GM21515 (cell line): Measurements from ENCODE around the gene TRIP6.
A peak's percentile ranks its signal among the peaks of the same experiment; 100 is the strongest.

ENCODE experiments used
- ATAC-seq: cut with Tn5 transposase; IDR thresholded peaks from one replicate; pipeline ENCODE4 v1.9.1; 2021; ENCODE audit not compliant: unreplicated experiment

TRIP6 gene

GRCh38 chr7:100888988-100889750 is 22.0 kb downstream of the TRIP6 start, which contains the start of gene UFSP1:
UFSP1 (minus strand) TSS chr7:100889715; CDS start chr7:100889271, 444 bp downstream.
- peak; percentile 21 for ATAC-seq

- no peak for ATAC-seq
Observed at GRCh38 chr7:100890653-100891567, 23.7 kb downstream of the TRIP6 start.

DNA sequence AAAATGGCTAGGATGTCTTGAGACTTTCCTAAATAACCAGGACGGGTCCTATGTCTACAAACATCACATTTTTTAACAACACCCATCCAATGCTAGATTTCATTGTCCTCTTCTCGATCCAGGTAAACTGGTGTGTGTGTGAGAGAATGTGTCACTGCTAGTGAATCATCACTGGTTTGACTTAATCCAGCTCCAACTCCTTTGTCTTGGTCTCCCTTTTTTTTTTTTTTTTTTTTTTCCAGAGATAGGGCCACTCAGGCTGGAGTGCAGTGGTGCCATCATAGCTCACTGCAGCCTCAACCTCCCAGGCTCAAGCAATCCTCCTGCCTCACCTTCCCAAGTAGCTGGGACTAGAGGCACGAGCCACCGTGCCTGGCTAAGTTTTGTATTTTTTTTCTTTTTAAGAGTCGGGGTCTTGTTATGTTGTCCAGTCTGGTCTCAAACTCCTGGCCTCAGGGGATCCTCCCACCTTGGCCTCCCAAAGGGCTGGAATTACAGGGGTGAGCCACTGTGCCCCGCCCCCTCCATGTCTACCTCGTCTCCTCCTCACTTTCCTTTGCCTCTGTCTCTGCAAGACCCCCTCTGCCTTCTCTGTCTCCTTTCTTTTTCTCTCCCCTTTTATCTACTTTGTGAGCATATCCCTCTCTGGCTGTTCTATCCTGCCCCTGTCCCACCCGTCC is 24.5 kb downstream of the TRIP6 start:
- no peak for ATAC-seq

- no peak for ATAC-seq
Observed at GRCh38 chr7:100892364-100893317, 25.5 kb downstream of the TRIP6 start.

DNA sequence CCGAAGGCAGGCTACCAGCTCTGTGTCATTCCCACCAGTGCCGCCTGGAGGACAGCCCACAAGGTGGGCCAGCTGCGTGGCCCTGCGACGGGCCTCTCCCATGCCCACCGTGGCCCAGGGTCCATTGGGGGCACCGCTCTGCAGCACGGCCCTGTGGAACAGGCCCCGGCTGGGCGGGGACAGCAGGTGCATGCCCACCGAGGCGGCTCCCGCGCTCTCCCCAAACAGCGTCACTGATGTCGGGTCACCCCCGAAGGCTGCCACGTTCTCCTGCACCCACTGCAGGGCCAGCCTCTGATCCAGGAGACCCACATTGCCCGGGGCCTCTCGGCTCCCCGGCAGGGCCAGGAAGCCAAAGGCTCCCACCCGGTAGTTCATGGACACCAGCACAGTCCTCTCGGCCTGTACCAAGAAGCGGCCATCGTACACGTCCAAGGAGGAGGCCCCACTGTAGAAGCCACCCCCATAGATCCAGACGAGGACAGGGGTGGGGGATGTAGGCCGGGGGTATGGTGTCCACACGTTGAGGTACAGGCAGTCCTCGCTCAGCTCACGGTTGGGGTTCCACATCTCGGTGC is 26.2 kb downstream of the TRIP6 start:
- ATAC-seq: no peak

DNA sequence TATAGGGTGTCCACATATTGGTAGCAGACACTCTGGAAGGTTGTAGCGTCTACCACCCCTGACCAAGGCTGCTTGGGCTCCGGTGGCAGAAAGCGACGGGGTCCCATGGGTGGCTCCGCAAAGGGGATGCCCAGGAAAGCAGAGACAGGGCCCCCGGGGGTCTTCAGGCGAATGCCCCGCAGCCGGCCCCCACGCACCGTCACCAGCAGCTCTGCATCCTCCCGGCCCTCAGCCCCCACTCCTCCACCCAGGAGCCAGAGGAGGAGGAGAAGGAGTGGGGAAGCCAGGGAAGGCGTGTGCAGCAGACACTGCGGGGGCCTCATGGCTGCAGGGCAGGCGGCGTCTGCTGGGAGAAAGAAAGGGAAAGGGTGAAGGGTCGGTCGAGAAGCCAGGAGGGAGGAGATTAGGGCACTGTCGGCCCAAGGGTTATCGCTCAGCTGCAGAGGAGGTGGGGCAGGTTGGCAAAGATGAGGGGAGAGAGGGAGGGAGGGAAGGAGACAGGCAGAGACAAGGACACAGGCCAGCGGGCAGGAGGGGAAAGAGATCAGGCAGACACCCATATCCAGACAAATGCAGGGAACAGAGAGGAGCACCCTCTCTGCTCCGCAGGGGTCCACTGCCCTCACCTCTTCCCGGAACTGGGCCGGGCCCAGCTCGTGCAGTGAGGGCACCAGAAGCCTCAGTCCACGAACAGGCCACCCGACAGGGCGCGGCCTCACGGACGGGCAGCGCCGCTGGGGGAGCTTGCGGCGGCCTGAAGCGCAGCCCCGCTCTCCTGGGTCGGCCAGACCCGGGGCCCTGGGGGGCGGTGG is 26.9 kb downstream of the TRIP6 start:
- no peak for ATAC-seq

- ATAC-seq: no peak
Observed at GRCh38 chr7:100894860-100895700, 27.9 kb downstream of the TRIP6 start.

DNA sequence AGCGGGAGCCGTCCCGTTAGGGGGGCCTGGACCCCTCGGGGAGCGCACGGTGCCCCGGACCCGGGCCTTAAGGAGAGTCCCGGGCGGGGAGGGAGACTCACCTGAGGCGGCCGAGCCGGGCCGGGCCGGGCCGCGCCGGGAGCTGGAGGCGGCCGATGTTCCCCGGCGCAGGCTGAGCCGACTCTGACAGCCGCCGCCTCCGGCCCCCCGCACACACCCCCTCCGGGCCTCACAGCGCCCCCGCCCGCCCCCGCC is 28.4 kb downstream of the TRIP6 start, which contains the start of gene ACHE:
Gene ACHE, minus strand, starts transcription at position 188 of the 255 bp plus-strand sequence. CDS start 1,656 bp downstream, outside the sequence.
- no peak for ATAC-seq

DNA sequence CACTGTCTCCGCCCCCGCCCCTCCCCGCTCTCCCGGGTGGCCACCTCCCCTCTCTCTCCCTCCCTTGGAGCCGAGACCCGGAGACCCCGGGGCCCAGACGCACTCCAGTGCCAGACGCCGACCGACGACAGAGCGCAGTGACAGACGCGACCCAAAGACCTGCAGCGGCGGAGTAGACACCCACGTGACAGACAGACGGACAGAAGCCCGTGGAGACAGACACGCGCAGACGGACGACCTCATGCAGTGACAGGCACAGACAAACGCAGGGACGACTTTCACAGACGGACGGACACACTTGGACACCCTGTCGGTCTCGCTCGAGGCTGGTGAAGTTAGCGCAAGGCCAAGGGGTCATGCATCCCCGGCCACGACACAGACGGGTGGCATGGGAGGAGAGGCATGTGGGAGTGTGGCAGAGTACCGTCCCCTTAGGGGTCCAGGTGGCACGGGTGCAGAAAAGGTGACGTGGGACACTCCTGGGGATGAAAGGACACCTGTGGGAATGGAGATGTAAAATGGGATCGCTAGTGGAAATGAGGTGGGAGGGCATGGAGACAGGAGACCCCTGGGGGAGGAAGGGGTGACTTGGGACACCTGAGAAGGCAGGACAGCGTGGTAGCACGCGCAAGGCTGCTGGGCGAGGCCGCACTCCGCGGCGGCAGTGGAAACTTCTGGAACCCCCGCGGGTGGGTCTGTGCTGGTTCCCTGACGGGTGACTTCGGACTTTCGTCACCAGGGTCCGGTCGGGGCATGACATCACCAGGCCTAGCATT is 29.0 kb downstream of the TRIP6 start:
- no peak for ATAC-seq

- ATAC-seq: no peak
Observed at GRCh38 chr7:100896732-100897608, 29.8 kb downstream of the TRIP6 start.

DNA sequence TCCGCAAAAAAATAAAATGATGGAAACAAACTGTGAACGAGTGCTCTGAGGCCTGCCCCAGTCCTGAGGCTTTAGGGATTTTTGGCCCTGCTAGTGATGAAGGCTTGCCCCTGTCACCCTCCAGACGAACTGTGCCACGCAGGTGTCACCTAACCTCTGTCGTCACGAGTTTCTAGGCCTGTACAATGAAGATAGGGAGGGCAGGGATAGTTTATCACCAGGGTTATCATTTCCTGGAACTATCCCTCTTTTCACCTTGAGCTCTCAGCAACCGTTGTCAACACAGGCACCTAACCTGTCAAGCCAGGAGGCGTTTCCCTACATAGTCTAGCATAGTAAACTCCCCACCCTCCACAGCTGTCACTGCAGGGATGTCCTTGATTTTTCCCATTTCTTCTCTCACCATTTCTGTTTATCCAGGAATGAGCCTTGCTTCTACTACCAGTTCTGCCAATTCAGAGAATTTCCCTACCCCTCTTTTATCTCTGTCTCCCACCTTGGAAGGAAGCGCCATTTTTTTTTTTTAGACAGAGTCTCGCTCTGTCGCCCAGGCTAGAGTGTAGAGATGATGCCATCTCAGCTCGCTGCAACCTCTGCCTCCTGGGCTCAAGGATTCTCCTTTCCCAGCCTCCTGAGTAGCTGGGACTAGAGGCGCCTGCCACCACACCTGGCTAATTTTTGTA is 30.7 kb downstream of the TRIP6 start:
- ATAC-seq: no peak

DNA sequence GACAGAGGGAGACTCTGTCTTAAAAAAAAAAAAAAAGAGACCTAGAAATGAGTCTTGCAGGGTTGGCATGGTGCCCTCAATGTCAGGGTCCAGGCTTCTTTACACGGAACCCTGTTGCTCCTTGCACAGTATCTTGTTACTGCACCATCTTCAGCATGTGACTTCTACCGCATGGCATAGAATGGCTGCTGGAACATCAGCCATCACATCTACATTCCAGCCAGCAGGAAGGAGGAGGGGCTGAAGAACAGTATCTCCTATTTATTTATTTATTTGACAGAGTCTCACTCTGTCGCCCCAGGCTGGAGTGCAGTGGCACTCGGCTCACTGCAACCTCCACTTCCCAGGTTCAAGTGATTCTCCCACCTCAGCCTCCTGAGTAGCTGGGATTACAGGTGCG is 32.2 kb downstream of the TRIP6 start:
- ATAC-seq: no peak

DNA sequence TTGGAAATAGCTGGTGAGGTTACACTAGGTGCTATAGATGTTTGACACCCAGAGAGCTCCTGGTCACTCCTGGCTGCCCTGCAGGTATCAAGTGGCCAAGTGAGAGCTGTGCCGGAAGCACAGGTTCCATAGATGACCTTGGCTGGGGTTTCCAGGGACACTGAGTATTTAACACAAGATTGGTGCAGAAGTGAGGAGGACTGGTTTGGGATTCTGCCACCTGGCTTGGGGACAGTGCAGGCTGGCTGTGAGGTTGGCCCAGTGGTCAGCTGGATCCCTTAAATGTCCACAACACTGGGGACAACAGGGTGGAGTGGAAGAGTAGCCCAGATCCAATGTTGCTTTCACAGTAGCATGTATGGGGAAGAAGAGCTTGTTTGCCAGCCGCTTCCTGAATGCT is 33.8 kb downstream of the TRIP6 start:
- no peak for ATAC-seq

GRCh38 chr7:100901921-100902332 is 34.7 kb downstream of the TRIP6 start:
- ATAC-seq: no peak

- ATAC-seq: no peak
Observed at GRCh38 chr7:100902638-100903037, 35.5 kb downstream of the TRIP6 start.

- ATAC-seq: no peak
Observed at GRCh38 chr7:100908512-100908911, 41.3 kb downstream of the TRIP6 start.
